ENCODE measurements around the gene BCAN. TPM values are rescaled to one million over a fixed set of nuclear protein-coding genes. Genes with fewer than 3 reads are reported as not detected.

The BCAN gene
- total RNA-seq, 1 experiment from 2014 or later, result 1.2 TPM

GRCh38 chr1:156645056-156645455, 3.1 kb downstream of the BCAN start:
- no peak overlapping the region for H2BK20ac ChIP-seq (ENCODE audit: low read depth, low read length, poor library complexity, severe bottlenecking)
- H3K36me3 Mint-ChIP-seq (ENCODE audit: insufficient read depth in 1 of 3, low read depth in 3 of 3), result no peaks in the 10 kb centered on the region
- H3K27me3 ChIP-seq (ENCODE audit: insufficient read depth, low read length), result peaks cover 10% of the 10 kb centered on the region; the same call in 1 of the 2 replicates
- no peak overlapping the region for H4K8ac ChIP-seq (replicated peaks; ENCODE audit: insufficient read length, low read depth, low read length)
- peaks cover 21 to 24% of the 10 kb centered on the region in 2 experiments for H3K4me1 Mint-ChIP-seq
- H2BK5ac ChIP-seq (ENCODE audit: insufficient read length, low read length), result no peak overlapping the region
- H3K18ac ChIP-seq (ENCODE audit: insufficient read length, low read depth, low read length), result no peak overlapping the region
- no peak overlapping the region for H3K56ac ChIP-seq (ENCODE audit: insufficient read length, low read depth, low read length)
- H3K4me2 ChIP-seq (ENCODE audit: insufficient read depth, insufficient read length, low read length), result no peak overlapping the region
- no peak overlapping the region for H3K4me3 Mint-ChIP-seq
- H3K9me3 Mint-ChIP-seq, result no peaks in the 10 kb centered on the region; a peak in 1 of 5 replicates
- H3K27me3 Mint-ChIP-seq (ENCODE audit: low read depth), result peaks cover 96% of the 10 kb centered on the region
- H3T11ph ChIP-seq (ENCODE audit: low read length), result no peak overlapping the region
- no peak overlapping the region for H3K27ac ChIP-seq (ENCODE audit: insufficient read length, low read depth, low read length)
- H2BK12ac ChIP-seq (ENCODE audit: insufficient read length, low read depth, low read length), result no peak overlapping the region
- H2BK15ac ChIP-seq (ENCODE audit: low read depth, low read length), result no peak overlapping the region
- H3K14ac ChIP-seq (ENCODE audit: insufficient read depth, low read length), result no peak overlapping the region
- H4K91ac ChIP-seq (ENCODE audit: insufficient read length, low read depth, low read length), result no peak overlapping the region
- no peak overlapping the region for H3K23ac ChIP-seq (ENCODE audit: insufficient read length, low read depth, low read length)
- H3K4me1 ChIP-seq (ENCODE audit: insufficient read depth, low read length), result peaks cover 4% of the 10 kb centered on the region; the same call in 1 of the 2 replicates
- peak overlapping the region in 1 of 3 experiments; percentile 31; a peak in 1 of 7 replicates for H3K27ac Mint-ChIP-seq
- H3K9ac ChIP-seq (ENCODE audit: extremely low read depth, insufficient read length, low read length), result no peak overlapping the region
- DNase-seq, result no peak
- no peaks in the 10 kb centered on the region for H3K9me3 ChIP-seq (ENCODE audit: control insufficient read depth, low read depth, low read length)
- H2BK120ac ChIP-seq (ENCODE audit: low read depth, low read length, poor library complexity, severe bottlenecking), result no peak overlapping the region
- H3K79me2 ChIP-seq (ENCODE audit: insufficient read depth, low read length), result no peaks in the 10 kb centered on the region
- no peak overlapping the region for H2AK5ac ChIP-seq (ENCODE audit: insufficient read length, low read length)
- no peak overlapping the region for H2AFZ ChIP-seq (ENCODE audit: low read length)
- H4K5ac ChIP-seq (ENCODE audit: insufficient read length, low read depth, low read length), result no peak overlapping the region
- no peaks in the 10 kb centered on the region for H3K79me1 ChIP-seq (ENCODE audit: insufficient read depth, low read depth, low read length, poor library complexity, severe bottlenecking)
- TF ChIP-seq CTCF (conservative IDR thresholded peaks at IDR 0.05), result no peak
- H3K4ac ChIP-seq (ENCODE audit: low read depth, low read length), result no peak overlapping the region
- no peaks in the 10 kb centered on the region for H4K20me1 ChIP-seq (ENCODE audit: control insufficient read depth, insufficient read depth, insufficient read length)
- no CpG with 5 or more reads among the region's 3 CpGs for WGBS (ENCODE audit: extremely low coverage, insufficient read length, low lambda C conversion rate)
- peaks cover 11% of the 10 kb centered on the region for H3K23me2 ChIP-seq (ENCODE audit: insufficient read length, low read depth, low read length, poor library complexity, severe bottlenecking)
